K562 (cell line): Measurements from ENCODE around the gene HEBP2. TPM values are rescaled to one million over a fixed set of nuclear protein-coding genes. Genes with fewer than 3 reads are reported as not detected.
A peak's percentile ranks its signal among the peaks of the same experiment; 100 is the strongest.

Source experiments
- ATAC-seq: fragments of 200-7000 bp; cut with Tn5 transposase; 3 replicates; pipeline ENCODE4 v1.9.1; 2020; ENCODE audit warnings: moderate library complexity
- BruUV-seq: library from RNA; stranded (reverse); fragments of 400-500 nt; replicated peaks from 2 replicates; lab custom pipeline; 2021; lab: Mats Ljungman, UMichigan
- CTCF ChIA-PET: fragments of 300-600 bp; formaldehyde crosslinking; extraction: SDS; loops from one replicate; lab custom pipeline; 2021; ENCODE audit warnings: low intra/inter-chr PET ratio; lab: Yijun Ruan, JAX
- POLR2A ChIA-PET: fragments of 300-600, 350-650 bp; sonication (Branson Sonifier 250); formaldehyde crosslinking; extraction: SDS; loops from one replicate; lab custom pipeline; 2021; ENCODE audit warnings: antibody characterized with exemption, inconsistent platforms; lab: Yijun Ruan, JAX
- DNase-seq, 4 experiments: peaks; one replicate each; pipeline versions ENCODE4 v3.0.0 to v3.0.0-alpha.2; 2011 to 2018; ENCODE audit warnings: low spot score in 3 of 4, mixed read lengths in 3 of 4; ENCODE audit errors: extremely low read depth in 1 of 4
- FAIRE-seq: peaks from 2 replicates; lab custom pipeline; 2011; peaks lifted over from hg19 to GRCh38; lab: Jason Lieb, UNC
- H2AFZ ChIP-seq: 2 replicates; pipeline ENCODE4 v1.6.0; 2011; ENCODE audit warnings: low read depth, low read length, control low read depth, inconsistent platforms
- H3K27ac ChIP-seq: fragments of 200-600 bp; 3 replicates; pipeline ENCODE4 v1.8.0; 2011; ENCODE audit warnings: low read depth, mild to moderate bottlenecking, control low read depth, inconsistent platforms, low read length, moderate library complexity, mixed read lengths; ENCODE audit errors: extremely low read depth
- H3K27me3 ChIP-seq, 2 experiments: fragments of 300-600 bp in 1 of 2; 2 replicates in 1 of 2; 3 replicates in 1 of 2; pipeline versions ENCODE4 v1.6.0 to v1.8.0; 2011; ENCODE audit warnings: inconsistent platforms in 2 of 2, low read length in 2 of 2, mild to moderate bottlenecking in 1 of 2, mixed read lengths in 1 of 2, moderate library complexity in 1 of 2; ENCODE audit not compliant: control insufficient read depth in 2 of 2, insufficient read depth in 2 of 2
- H3K36me3 ChIP-seq: fragments of 300-600 bp; 3 replicates; pipeline ENCODE4 v1.8.0; 2011; ENCODE audit warnings: mild to moderate bottlenecking, low read length, inconsistent platforms; ENCODE audit not compliant: control insufficient read depth, insufficient read depth
- H3K4me1 ChIP-seq, 2 experiments: fragments of 200-600 bp in 1 of 2; replicated peaks in 1 of 2; 2 replicates in 1 of 2; 3 replicates in 1 of 2; pipeline versions ENCODE4 v1.5.1 to v1.8.0; 2011; ENCODE audit warnings: inconsistent platforms in 2 of 2, low read length in 2 of 2, mild to moderate bottlenecking in 1 of 2, mixed read lengths in 1 of 2, moderate library complexity in 1 of 2; ENCODE audit not compliant: control insufficient read depth in 2 of 2, insufficient read depth in 2 of 2
- H3K4me2 ChIP-seq: 2 replicates; pipeline ENCODE4 v1.6.1; 2011; ENCODE audit warnings: low read length, control low read depth, inconsistent platforms, mixed read lengths; ENCODE audit not compliant: insufficient read depth
- H3K4me3 ChIP-seq: fragments of 200-600 bp; sonication (generic), shearing (Covaris generic); 2 replicates; pipeline ENCODE4 v1.5.1; 2016; ENCODE audit warnings: control low read depth, inconsistent platforms
- H3K79me2 ChIP-seq: fragments of 200-600 bp; 3 replicates; pipeline ENCODE4 v1.8.0; 2011; ENCODE audit warnings: low read length, inconsistent platforms; ENCODE audit not compliant: control insufficient read depth, insufficient read depth
- H3K9ac ChIP-seq, 2 experiments: 2 replicates each; pipeline versions ENCODE4 v1.6.0 to v1.6.1; 2011; ENCODE audit warnings: low read depth in 2 of 2, low read length in 2 of 2, control low read depth in 1 of 2, inconsistent platforms in 1 of 2, mild to moderate bottlenecking in 1 of 2, mixed read lengths in 1 of 2; ENCODE audit not compliant: insufficient read depth in 1 of 2
- H3K9me1 ChIP-seq: one replicate; pipeline ENCODE4 v1.6.0; 2011; ENCODE audit warnings: inconsistent platforms, mild to moderate bottlenecking, low read length, moderate library complexity; ENCODE audit not compliant: control insufficient read depth, insufficient read depth
- H3K9me3 ChIP-seq: replicated peaks from 2 replicates; pipeline ENCODE4 v1.5.1; 2011; ENCODE audit warnings: low read depth, low read length, inconsistent platforms; ENCODE audit not compliant: control insufficient read depth, insufficient read depth
- H4K20me1 ChIP-seq: replicated peaks from 2 replicates; pipeline ENCODE4 v1.6.1; 2011; ENCODE audit warnings: low read length, inconsistent platforms, mixed read lengths; ENCODE audit not compliant: control insufficient read depth, insufficient read depth
- CTBP1 ChIP-seq: fragments of 450-650 bp; IDR thresholded peaks from 2 replicates; pipeline ENCODE4 v1.6.1; 2016; ENCODE audit warnings: borderline replicate concordance
- NELFE ChIP-seq: IDR thresholded peaks from 2 replicates; pipeline ENCODE4 v1.6.1; 2011; ENCODE audit warnings: mild to moderate bottlenecking; ENCODE audit not compliant: insufficient read depth, insufficient read length
- NR2C1 ChIP-seq, 2 experiments: fragments of 450-650 bp; IDR thresholded peaks; 2 replicates each; pipeline ENCODE4 v1.6.1; 2017; ENCODE audit warnings: mild to moderate bottlenecking in 2 of 2, antibody characterized with exemption in 1 of 2, inconsistent platforms in 1 of 2, missing compliant biosample characterization in 1 of 2, missing genetic modification characterization in 1 of 2
- NR3C1 ChIP-seq: sonication (generic); formaldehyde crosslinking; IDR thresholded peaks from 2 replicates; pipeline ENCODE4 v1.8.1; 2022; ENCODE audit warnings: missing genetic modification reagents
- POLR2A ChIP-seq: fragments of 450-650 bp; conservative IDR thresholded peaks from 2 replicates; pipeline ENCODE4 v1.6.1; 2016
- RERE ChIP-seq: sonication (generic); formaldehyde crosslinking; IDR thresholded peaks from 2 replicates; pipeline ENCODE4 v1.8.0; 2023; ENCODE audit warnings: missing genetic modification reagents, mild to moderate bottlenecking, borderline replicate concordance
- SMAD2 ChIP-seq: fragments of 150-350 bp; IDR thresholded peaks from 2 replicates; pipeline ENCODE4 v1.6.1; 2014; ENCODE audit warnings: low read depth, mild to moderate bottlenecking, low read length
- TOE1 ChIP-seq, 2 experiments: fragments of 450-650 bp in 1 of 2; sonication (generic) in 1 of 2; formaldehyde crosslinking in 1 of 2; IDR thresholded peaks; 2 replicates each; pipeline versions ENCODE4 v1.7.1 to v1.8.0; 2016 to 2022; ENCODE audit warnings: borderline replicate concordance in 2 of 2, mild to moderate bottlenecking in 2 of 2, antibody characterized with exemption in 1 of 2, inconsistent platforms in 1 of 2, low read depth in 1 of 2, missing genetic modification reagents in 1 of 2, moderate library complexity in 1 of 2
- ZNF121 ChIP-seq: sonication (generic); formaldehyde crosslinking; conservative IDR thresholded peaks from 2 replicates; pipeline ENCODE4 v1.8.0; 2022; ENCODE audit warnings: missing genetic modification reagents
- ZNF133 ChIP-seq: fragments of 250-450 bp; sonication (Bioruptor Pico); IDR thresholded peaks from 2 replicates; pipeline ENCODE4 v1.4.0; 2020; ENCODE audit warnings: mild to moderate bottlenecking
- ZNF311 ChIP-seq: fragments of 250-450 bp; sonication (Bioruptor Pico); IDR thresholded peaks from 2 replicates; pipeline ENCODE4 v1.4.0; 2020; ENCODE audit warnings: mild to moderate bottlenecking, moderate library complexity
- ZNF41 ChIP-seq: fragments of 250-450 bp; sonication (Bioruptor Pico); conservative IDR thresholded peaks from 2 replicates; pipeline ENCODE4 v1.4.0; 2020; ENCODE audit warnings: mild to moderate bottlenecking
- ZNF512 ChIP-seq: IDR thresholded peaks from 2 replicates; pipeline ENCODE4 v1.6.1; 2016; ENCODE audit warnings: missing genetic modification characterization, missing compliant biosample characterization
- WGBS: fragments of 100-300 bp; shearing (Covaris generic); methylation state at CpG from one replicate; pipeline ENCODE4 v1.1.6; 2016; ENCODE audit warnings: low coverage, mixed read lengths; ENCODE audit not compliant: insufficient coverage; ENCODE audit errors: missing lambda C conversion rate; 5-methylcytosine and 5-hydroxymethylcytosine counted together
- in situ Hi-C: fragments of 300-500 bp; cut with MboI; formaldehyde crosslinking; loops from 4 replicates; pipeline ENCODE4 v1.15.0; 2018; ENCODE audit warnings: inconsistent platforms, mixed read lengths
- intact Hi-C: fragments of 100-400 bp; cut with micrococcal nuclease; formaldehyde crosslinking; loops from 2 replicates; pipeline ENCODE4 v1.14.2; 2022
- polyA plus RNA-seq, 8 experiments: library from polyadenylated mRNA; depleted of rRNA in 4 of 8; stranded (reverse) in 5 of 8; unstranded in 3 of 8; fragments of >200 nt; fragmentation: Nextera tagmentation in 2 of 8; fragmentation: Illumina TruSeq in 1 of 8; extraction: Ambion mirVana in 2 of 8; extraction: Trizol in 1 of 8; gene quantifications; 2 replicates each; pipeline versions ENCODE4 v1.2.1 to v1.2.3, GENCODE V29; 2011 to 2014; ENCODE audit warnings: inconsistent platforms in 1 of 8, missing spikeins in 1 of 8
- total RNA-seq, 7 experiments: library from RNA; depleted of rRNA in 6 of 7; stranded (reverse); fragments of >200 nt in 6 of 7; fragmentation: Illumina TruSeq in 2 of 7; extraction: Trizol in 2 of 7; gene quantifications; 2 replicates each; pipeline versions ENCODE4 v1.2.1 to v1.2.3, GENCODE V29; 2011 to 2021; ENCODE audit warnings: low replicate concordance in 1 of 7

The HEBP2 gene
- total and polyA plus RNA-seq, 9 of the 15 experiments (the other 6 are each of a cell fraction or from before 2014, with no cell fraction given), result 8.5 to 63.7 (median 36.9) TPM

- CTCF ChIA-PET, result no interaction called here
- Histone ChIP-seq H3K27ac (no peak overlapping the region; the same call in 2 of the 3 replicates), H3K27me3 (no peaks in the 10 kb centered on the region; a peak in 2 of 5 replicates), H3K9ac (no peak overlapping the region), H3K9me1 (no peaks in the 10 kb centered on the region), H3K79me2 (no peaks in the 10 kb centered on the region), H2AFZ (peak overlapping the region; percentile 45; the same call in 1 of the 2 replicates), H4K20me1 (no peaks in the 10 kb centered on the region), H3K4me2 (0 out of 2 replicates have a peak overlapping the region, but pooled peaks have one; percentile 5), H3K36me3 (no peaks in the 10 kb centered on the region), H3K9me3 (no peaks in the 10 kb centered on the region), H3K4me3 (no peak overlapping the region), H3K4me1 (peaks cover 0 to 15% of the 10 kb centered on the region in 2 experiments; a peak in 2 of 5 replicates)
- POLR2A ChIA-PET, result no interaction called here
- in situ Hi-C loops, result no loop called here
- no TSS peak for BruUV-seq
- FAIRE-seq (peak; percentile 59), DNase-seq (no peak), ATAC-seq (peak; percentile 67)
- 14% methylated on average over 5 of the region's 5 CpGs for WGBS
- intact Hi-C loops, result no loop called here
- peak; percentile 26; the same call in 1 of the 2 replicates for TF ChIP-seq CTBP1
- 0 out of 2 replicates have a peak, but pooled peaks have one; percentile 46 for TF ChIP-seq ZNF133 (CRISPR knock-in tag)
- no peak for TF ChIP-seq ZNF121 (CRISPR knock-in tag)
- 0 out of 2 replicates have a peak, but pooled peaks have one; percentile 14 for TF ChIP-seq TOE1 (IDR thresholded peaks at IDR 0.05; ENCODE audit: borderline replicate concordance)
- no peak for TF ChIP-seq TOE1 (CRISPR knock-in tag; IDR thresholded peaks at IDR 0.05; ENCODE audit: borderline replicate concordance, low read depth)
- no peak for TF ChIP-seq NR3C1 (CRISPR knock-in tag)
- no peak for TF ChIP-seq POLR2A
- TF ChIP-seq RERE (CRISPR knock-in tag), result no peak
- TF ChIP-seq ZNF311 (CRISPR knock-in tag), result no peak
- no peak for TF ChIP-seq NELFE
- no peak for TF ChIP-seq ZNF512 (tag)
- TF ChIP-seq ZNF41 (CRISPR knock-in tag), result no peak
- no peak for TF ChIP-seq SMAD2
- TF ChIP-seq NR2C1 (IDR thresholded peaks at IDR 0.05), result no peak
- TF ChIP-seq NR2C1 (tag; IDR thresholded peaks at IDR 0.05), result peak; percentile 27; the same call in 1 of the 2 replicates
Measured at GRCh38 chr6:138393871-138394783, 9.9 kb upstream of the HEBP2 start.
